Peyer's patch (tissue), 4 donors: ENCODE measurements around the gene PRDX1. TPM values are rescaled to one million over a fixed set of nuclear protein-coding genes. Genes with fewer than 3 reads are reported as not detected.
"Not testable (repeated sequence)": the region's sequence is repeated elsewhere in the genome, so short reads cannot be mapped to it uniquely, and the experiment has no call there.

Experiments
- DNase-seq, 3 donors: peaks; one replicate each; pipeline ENCODE4 v3.0.0-alpha.2; 2017 to 2019
- H3K27ac ChIP-seq, 4 donors: fragments of 200-600 bp; sonication (generic); one replicate each; pipeline ENCODE4 v1.5.1; 2016 to 2019
- H3K27me3 ChIP-seq, 2 donors: fragments of 200-600 bp; sonication (generic); one replicate each; pipeline ENCODE4 v1.5.1; 2019
- H3K36me3 ChIP-seq, 3 donors: fragments of 200-600 bp; sonication (generic); one replicate each; pipeline ENCODE4 v1.5.1; 2016 to 2019
- H3K4me1 ChIP-seq, 4 donors: fragments of 200-600 bp; sonication (generic); one replicate each; pipeline ENCODE4 v1.5.1; 2016 to 2019
- H3K4me3 ChIP-seq, 4 donors: fragments of 200-600 bp; sonication (generic); 1 replicate in 3 of 4; 2 replicates in 1 of 4; pipeline ENCODE4 v1.5.1; 2016 to 2019; ENCODE audit warnings: mild to moderate bottlenecking in 1 of 4
- H3K9me3 ChIP-seq, 4 donors: fragments of 200-600 bp; sonication (generic); one replicate each; pipeline ENCODE4 v1.5.1; 2016 to 2019; ENCODE audit warnings: mild to moderate bottlenecking in 1 of 4
- CTCF ChIP-seq, 6 experiments: fragments of 450-650 bp in 4 of 6; fragments of 200-600 bp in 2 of 6; sonication (generic) in 1 of 6; IDR thresholded peaks; one replicate each; pipeline ENCODE4 v1.5.1; 2017 to 2019; ENCODE audit warnings: antibody characterized with exemption in 6 of 6, mild to moderate bottlenecking in 3 of 6, moderate library complexity in 1 of 6
- POLR2A ChIP-seq, 2 donors: fragments of 450-650 bp; IDR thresholded peaks; one replicate each; pipeline ENCODE4 v1.5.1; 2017; ENCODE audit warnings: antibody characterized with exemption in 2 of 2, mild to moderate bottlenecking in 2 of 2, moderate library complexity in 2 of 2
- total RNA-seq, 4 donors: library from RNA; depleted of rRNA; stranded (reverse); fragments of >200 nt; gene quantifications; one replicate each; pipeline ENCODE4 v1.1.0, GENCODE V29; 2016

PRDX1 gene
- total RNA-seq, 4 donors from 2014 or later: 214 to 501 (median 292) TPM

- TF ChIP-seq CTCF (IDR thresholded peaks at IDR 0.05) (no peak), POLR2A (IDR thresholded peaks at IDR 0.05) (no peak)
- no peaks in the 10 kb centered on the region for H3K9me3 ChIP-seq
- no peaks in the 10 kb centered on the region for H3K27me3 ChIP-seq
- peaks cover 0 to 44% (median 7%) of the 10 kb centered on the region in 4 donors for H3K4me1 ChIP-seq
- H3K27ac ChIP-seq: peak overlapping the region in 1 of 4 donors; percentile 25
- peak overlapping the region in 3 of 4 donors; percentile 6 to 94 (median 75) for H3K4me3 ChIP-seq
- DNase-seq: no peak
- peaks cover 0 to 36% (median under 1%) of the 10 kb centered on the region in 3 donors for H3K36me3 ChIP-seq
These were observed 2.8 kb downstream of the PRDX1 start for GRCh38 chr1:45518910-45519309.

GRCh38 chr1:45518366-45518765 lies 3.3 kb downstream of the PRDX1 start:
- H3K27me3 ChIP-seq, H3K4me3 ChIP-seq, DNase-seq, H3K27ac ChIP-seq, H3K9me3 ChIP-seq: not testable (repeated sequence)
- H3K36me3 ChIP-seq: peaks cover 0 to 41% (median 4%) of the 10 kb centered on the region in 3 donors
- H3K4me1 ChIP-seq: peaks cover 0 to 44% (median 7%) of the 10 kb centered on the region in 4 donors

GRCh38 chr1:45516465-45516864 lies 5.2 kb downstream of the PRDX1 start:
- TF ChIP-seq POLR2A (IDR thresholded peaks at IDR 0.05): no peak
- Histone ChIP-seq H3K27ac (peak overlapping the region in 2 of 4 donors; percentile 37 to 50), H3K4me1 (peaks cover 0 to 44% (median 7%) of the 10 kb centered on the region in 4 donors), H3K9me3 (no peaks in the 10 kb centered on the region), H3K4me3 (no peak overlapping the region), H3K27me3 (no peaks in the 10 kb centered on the region), H3K36me3 (peaks cover 0 to 60% (median 4%) of the 10 kb centered on the region in 3 donors)
- no peak for DNase-seq

- peaks cover 0 to 44% (median 7%) of the 10 kb centered on the region in 4 donors for H3K4me1 ChIP-seq
- no peak for TF ChIP-seq CTCF (IDR thresholded peaks at IDR 0.05)
- TF ChIP-seq POLR2A (IDR thresholded peaks at IDR 0.05): no peak
- H3K4me3 ChIP-seq: no peak overlapping the region
- H3K27me3 ChIP-seq: no peaks in the 10 kb centered on the region
- no peaks in the 10 kb centered on the region for H3K9me3 ChIP-seq
- peaks cover 0 to 65% (median 4%) of the 10 kb centered on the region in 3 donors for H3K36me3 ChIP-seq
- DNase-seq: no peak
- peak overlapping the region in 2 of 4 donors; percentile 37 to 50 for H3K27ac ChIP-seq
These were observed 5.6 kb downstream of the PRDX1 start for GRCh38 chr1:45516036-45516435.

- not testable (repeated sequence) for H3K27ac ChIP-seq, H3K4me3 ChIP-seq, H3K27me3 ChIP-seq, H3K9me3 ChIP-seq, DNase-seq
- Histone ChIP-seq H3K36me3 (peaks cover 0 to 88% (median 4%) of the 10 kb centered on the region in 3 donors), H3K4me1 (peaks cover 0 to 33% (median 5%) of the 10 kb centered on the region in 4 donors)
These were observed 8.0 kb downstream of the PRDX1 start for GRCh38 chr1:45513532-45514260.

- no peaks in the 10 kb centered on the region for H3K9me3 ChIP-seq
- H3K36me3 ChIP-seq: peaks cover 0 to 88% (median 4%) of the 10 kb centered on the region in 3 donors
- TF ChIP-seq POLR2A (IDR thresholded peaks at IDR 0.05) (no peak), CTCF (IDR thresholded peaks at IDR 0.05) (peak in 5 of 6 experiments; percentile 38 to 82 (median 71))
- DNase-seq: peak; percentile 56 to 86 (median 59)
- H3K4me1 ChIP-seq: peaks cover 0 to 29% (median 5%) of the 10 kb centered on the region in 4 donors
- H3K4me3 ChIP-seq: no peak overlapping the region
- no peak overlapping the region for H3K27ac ChIP-seq
- no peaks in the 10 kb centered on the region for H3K27me3 ChIP-seq
These were observed 9.0 kb downstream of the PRDX1 start for GRCh38 chr1:45512641-45513054.

GRCh38 chr1:45510972-45511527 lies 10.6 kb downstream of the PRDX1 start:
- Histone ChIP-seq H3K4me1 (peaks cover 0 to 15% (median 0%) of the 10 kb centered on the region in 4 donors), H3K27ac (no peak overlapping the region), H3K4me3 (no peak overlapping the region), H3K27me3 (no peaks in the 10 kb centered on the region), H3K9me3 (no peaks in the 10 kb centered on the region), H3K36me3 (peaks cover 0 to 76% (median 4%) of the 10 kb centered on the region in 3 donors)
- no peak for DNase-seq
- no peak for TF ChIP-seq POLR2A (IDR thresholded peaks at IDR 0.05)
- no peak for TF ChIP-seq CTCF (IDR thresholded peaks at IDR 0.05)
